ENCODE data around the gene DCDC1. TPM values are rescaled to one million over a fixed set of nuclear protein-coding genes. Genes with fewer than 3 reads are reported as not detected.

DCDC1 gene
- total RNA-seq, 2 experiments from 2014 or later = not detected

GRCh38 chr11:30917266-30917665 is 452.3 kb downstream of the DCDC1 start:
- Mint-ChIP-seq H3K4me3 (no peak overlapping the region), H3K27ac (no peak overlapping the region), H3K36me3 (ENCODE audit: low read depth) (no peaks in the 10 kb centered on the region), H3K27me3 (peaks cover 2% of the 10 kb centered on the region), H3K4me1 (no peaks in the 10 kb centered on the region), H3K9me3 (no peaks in the 10 kb centered on the region)
- POLR2A ChIA-PET = no interaction called here
- DNase-seq = no peak
- CTCF ChIA-PET = interaction anchor here (1.1 to 2.9 kb wide), 4 partner anchors 9 to 584 kb away, joined by 3 to 6 read pairs (median 4); no protein-coding TSS in a partner anchor

- H3K27ac Mint-ChIP-seq = no peak overlapping the region
- no peak overlapping the region for H3K4me3 Mint-ChIP-seq
- CTCF ChIA-PET = interaction anchor here (1.1 to 2.9 kb wide), 4 partner anchors 9 to 583 kb away, joined by 3 to 6 read pairs (median 4); no protein-coding TSS in a partner anchor
- no peaks in the 10 kb centered on the region for H3K27me3 Mint-ChIP-seq
- no peaks in the 10 kb centered on the region for H3K36me3 Mint-ChIP-seq (ENCODE audit: low read depth)
- no peaks in the 10 kb centered on the region for H3K4me1 Mint-ChIP-seq
- DNase-seq = no peak
- H3K9me3 Mint-ChIP-seq = no peaks in the 10 kb centered on the region
- POLR2A ChIA-PET = no interaction called here
These were observed 452.8 kb downstream of the DCDC1 start for GRCh38 chr11:30916764-30917163.

GRCh38 chr11:30914143-30914762 is 455.3 kb downstream of the DCDC1 start:
- Mint-ChIP-seq H3K27me3 (no peaks in the 10 kb centered on the region), H3K9me3 (no peaks in the 10 kb centered on the region), H3K36me3 (ENCODE audit: low read depth) (no peaks in the 10 kb centered on the region), H3K4me1 (no peaks in the 10 kb centered on the region), H3K27ac (no peak overlapping the region), H3K4me3 (no peak overlapping the region)
- no peak for DNase-seq
- ChIA-PET POLR2A (no interaction called here), CTCF (interaction anchor here (0.7 kb wide), 1 partner anchor 467 kb away, joined by 5 read pairs; no protein-coding TSS in a partner anchor)

- DNase-seq = no peak
- Mint-ChIP-seq H3K4me1 (no peaks in the 10 kb centered on the region), H3K36me3 (ENCODE audit: low read depth) (no peaks in the 10 kb centered on the region), H3K27me3 (no peaks in the 10 kb centered on the region), H3K4me3 (no peak overlapping the region), H3K9me3 (no peaks in the 10 kb centered on the region), H3K27ac (no peak overlapping the region)
- ChIA-PET POLR2A (no interaction called here), CTCF (no interaction called here)
These were observed 458.3 kb downstream of the DCDC1 start for GRCh38 chr11:30911247-30911646.

GRCh38 chr11:30908857-30909256 is 460.7 kb downstream of the DCDC1 start:
- CTCF ChIA-PET = no interaction called here
- H3K9me3 Mint-ChIP-seq = no peaks in the 10 kb centered on the region
- no peak overlapping the region for H3K4me3 Mint-ChIP-seq
- no peaks in the 10 kb centered on the region for H3K27me3 Mint-ChIP-seq
- H3K36me3 Mint-ChIP-seq (ENCODE audit: low read depth) = no peaks in the 10 kb centered on the region
- H3K27ac Mint-ChIP-seq = no peak overlapping the region
- POLR2A ChIA-PET = no interaction called here
- H3K4me1 Mint-ChIP-seq = no peaks in the 10 kb centered on the region
- no peak for DNase-seq

- DNase-seq = no peak
- CTCF ChIA-PET = interaction anchor here (1.4 kb wide), 1 partner anchor 9 kb away, joined by 6 read pairs; no protein-coding TSS in a partner anchor
- H3K36me3 Mint-ChIP-seq (ENCODE audit: low read depth) = no peaks in the 10 kb centered on the region
- H3K9me3 Mint-ChIP-seq = no peaks in the 10 kb centered on the region
- H3K4me3 Mint-ChIP-seq = no peak overlapping the region
- no peak overlapping the region for H3K27ac Mint-ChIP-seq
- POLR2A ChIA-PET = no interaction called here
- no peaks in the 10 kb centered on the region for H3K4me1 Mint-ChIP-seq
- no peaks in the 10 kb centered on the region for H3K27me3 Mint-ChIP-seq
These were observed 461.3 kb downstream of the DCDC1 start for GRCh38 chr11:30908272-30908671.

GRCh38 chr11:30902929-30903328 is 466.6 kb downstream of the DCDC1 start:
- Mint-ChIP-seq H3K4me1 (no peaks in the 10 kb centered on the region), H3K27ac (no peak overlapping the region), H3K27me3 (no peaks in the 10 kb centered on the region), H3K36me3 (ENCODE audit: low read depth) (no peaks in the 10 kb centered on the region), H3K9me3 (no peaks in the 10 kb centered on the region), H3K4me3 (no peak overlapping the region)
- no peak for DNase-seq
- CTCF ChIA-PET = no interaction called here
- POLR2A ChIA-PET = no interaction called here

GRCh38 chr11:30895046-30895445 is 474.5 kb downstream of the DCDC1 start:
- Mint-ChIP-seq H3K27ac (no peak overlapping the region), H3K4me1 (no peaks in the 10 kb centered on the region), H3K36me3 (ENCODE audit: low read depth) (no peaks in the 10 kb centered on the region), H3K9me3 (no peaks in the 10 kb centered on the region), H3K27me3 (no peaks in the 10 kb centered on the region), H3K4me3 (no peak overlapping the region)
- ChIA-PET POLR2A (no interaction called here), CTCF (no interaction called here)
- DNase-seq = no peak

- DNase-seq = no peak
- Mint-ChIP-seq H3K4me3 (no peak overlapping the region), H3K27me3 (no peaks in the 10 kb centered on the region), H3K4me1 (no peaks in the 10 kb centered on the region), H3K27ac (no peak overlapping the region), H3K36me3 (ENCODE audit: low read depth) (no peaks in the 10 kb centered on the region), H3K9me3 (no peaks in the 10 kb centered on the region)
- CTCF ChIA-PET = no interaction called here
- POLR2A ChIA-PET = no interaction called here
These were observed 476.2 kb downstream of the DCDC1 start for GRCh38 chr11:30893318-30893717.

GRCh38 chr11:30889143-30889794 is 480.3 kb downstream of the DCDC1 start:
- no peak overlapping the region for H3K4me3 Mint-ChIP-seq
- POLR2A ChIA-PET = no interaction called here
- no peak overlapping the region for H3K27ac Mint-ChIP-seq
- H3K36me3 Mint-ChIP-seq (ENCODE audit: low read depth) = no peaks in the 10 kb centered on the region
- H3K4me1 Mint-ChIP-seq = no peaks in the 10 kb centered on the region
- CTCF ChIA-PET = no interaction called here
- no peaks in the 10 kb centered on the region for H3K9me3 Mint-ChIP-seq
- no peaks in the 10 kb centered on the region for H3K27me3 Mint-ChIP-seq
- DNase-seq = no peak

- CTCF ChIA-PET = no interaction called here
- no peak overlapping the region for H3K27ac Mint-ChIP-seq
- H3K4me3 Mint-ChIP-seq = no peak overlapping the region
- no peaks in the 10 kb centered on the region for H3K36me3 Mint-ChIP-seq (ENCODE audit: low read depth)
- H3K9me3 Mint-ChIP-seq = no peaks in the 10 kb centered on the region
- POLR2A ChIA-PET = no interaction called here
- DNase-seq = no peak
- no peaks in the 10 kb centered on the region for H3K27me3 Mint-ChIP-seq
- H3K4me1 Mint-ChIP-seq = no peaks in the 10 kb centered on the region
These were observed 490.1 kb downstream of the DCDC1 start for GRCh38 chr11:30879322-30880005.

- Mint-ChIP-seq H3K4me3 (no peak overlapping the region), H3K27me3 (no peaks in the 10 kb centered on the region)
- CTCF ChIA-PET = interaction anchor here (0.6 kb wide), 1 partner anchor 1455 kb away, joined by 3 read pairs; no protein-coding TSS in a partner anchor
These were observed 491.1 kb downstream of the DCDC1 start for GRCh38 chr11:30878400-30878799.

GRCh38 chr11:30876663-30877396 is 492.7 kb downstream of the DCDC1 start:
- H3K4me3 Mint-ChIP-seq = no peak overlapping the region
- POLR2A ChIA-PET = no interaction called here
- H3K9me3 Mint-ChIP-seq = no peaks in the 10 kb centered on the region
- no peaks in the 10 kb centered on the region for H3K27me3 Mint-ChIP-seq
- no peak overlapping the region for H3K27ac Mint-ChIP-seq
- CTCF ChIA-PET = no interaction called here
- H3K36me3 Mint-ChIP-seq (ENCODE audit: low read depth) = no peaks in the 10 kb centered on the region
- DNase-seq = no peak
- no peaks in the 10 kb centered on the region for H3K4me1 Mint-ChIP-seq

More at GRCh38 chr11:30878400-30878799, 491.1 kb downstream of the DCDC1 start:
- no peaks in the 10 kb centered on the region for H3K36me3 Mint-ChIP-seq (ENCODE audit: low read depth)
- no peaks in the 10 kb centered on the region for H3K4me1 Mint-ChIP-seq
- no peaks in the 10 kb centered on the region for H3K9me3 Mint-ChIP-seq
- H3K27ac Mint-ChIP-seq = no peak overlapping the region
- no peak for DNase-seq
- POLR2A ChIA-PET = no interaction called here
